Osteoblast (primary cell): ENCODE data around the gene BAZ2B. TPM values are rescaled to one million over a fixed set of nuclear protein-coding genes. Genes with fewer than 3 reads are reported as not detected.
"Not testable (repeated sequence)": the region's sequence is repeated elsewhere in the genome, so short reads cannot be mapped to it uniquely, and the experiment has no call there.

ENCODE experiments used
- DNase-seq: peaks from one replicate; pipeline ENCODE4 v3.0.0; 2011; ENCODE audit warnings: low spot score, mixed read lengths; ENCODE audit not compliant: insufficient read length; ENCODE audit errors: missing footprints
- H2AFZ ChIP-seq: 2 replicates; pipeline ENCODE4 v1.6.0; 2011; ENCODE audit warnings: mild to moderate bottlenecking, low read length
- H3K27ac ChIP-seq: 2 replicates; pipeline ENCODE4 v1.5.1; 2011; ENCODE audit warnings: mild to moderate bottlenecking, low read depth, low read length, moderate library complexity
- H3K27me3 ChIP-seq: 2 replicates; pipeline ENCODE4 v1.6.0; 2012; ENCODE audit warnings: mild to moderate bottlenecking, control low read depth, inconsistent platforms, low read length, moderate library complexity; ENCODE audit not compliant: insufficient read depth
- H3K36me3 ChIP-seq: 2 replicates; pipeline ENCODE4 v1.5.1; 2011; ENCODE audit warnings: mild to moderate bottlenecking, low read length, control low read depth, moderate library complexity; ENCODE audit not compliant: insufficient read depth
- H3K4me1 ChIP-seq: 2 replicates; pipeline ENCODE4 v1.5.1; 2011; ENCODE audit warnings: mild to moderate bottlenecking, low read length, control low read depth, moderate library complexity; ENCODE audit not compliant: insufficient read depth
- H3K4me2 ChIP-seq: 2 replicates; pipeline ENCODE4 v1.6.0; 2011; ENCODE audit warnings: mild to moderate bottlenecking, low read length; ENCODE audit not compliant: insufficient read depth
- H3K4me3 ChIP-seq: fragments of 200-600 bp; sonication (generic); 3 replicates; pipeline ENCODE4 v1.5.1; 2012; ENCODE audit warnings: mild to moderate bottlenecking, low read length, inconsistent platforms; ENCODE audit not compliant: insufficient read depth
- H3K79me2 ChIP-seq: 2 replicates; pipeline ENCODE4 v1.6.0; 2012; ENCODE audit warnings: mild to moderate bottlenecking, low read length, control low read depth, inconsistent platforms; ENCODE audit not compliant: insufficient read depth
- H3K9me3 ChIP-seq: 2 replicates; pipeline ENCODE4 v1.5.1; 2011; ENCODE audit warnings: low read depth, low read length, control low read depth
- H4K20me1 ChIP-seq: 2 replicates; pipeline ENCODE4 v1.6.0; 2012; ENCODE audit warnings: mild to moderate bottlenecking, low read length, control low read depth; ENCODE audit not compliant: insufficient read depth
- CTCF ChIP-seq: IDR thresholded peaks from 2 replicates; pipeline ENCODE4 v1.5.1; 2011; ENCODE audit warnings: mild to moderate bottlenecking, low read depth, low read length, moderate library complexity; ENCODE audit errors: extremely low read depth
- total RNA-seq: library from RNA; depleted of rRNA; stranded (reverse); fragments of >200 nt; gene quantifications from 2 replicates; pipeline ENCODE4 v1.2.3, GENCODE V29; 2012

The BAZ2B gene
- total RNA-seq, 1 donor = 59.4 TPM

- no peak for DNase-seq
- Histone ChIP-seq H3K27me3 (no peaks in the 10 kb centered on the region), H3K36me3 (peaks cover 12% of the 10 kb centered on the region), H3K4me3 (no peak overlapping the region), H4K20me1 (no peaks in the 10 kb centered on the region), H3K4me2 (no peak overlapping the region), H3K9me3 (no peaks in the 10 kb centered on the region), H3K27ac (no peak overlapping the region), H3K4me1 (no peaks in the 10 kb centered on the region), H3K79me2 (no peaks in the 10 kb centered on the region), H2AFZ (no peak overlapping the region)
- TF ChIP-seq CTCF = no peak
Observed at GRCh38 chr2:159410276-159410675, 206.1 kb downstream of the BAZ2B start.

GRCh38 chr2:159409116-159409800 lies 207.1 kb downstream of the BAZ2B start:
- no peak overlapping the region for H2AFZ ChIP-seq

GRCh38 chr2:159402790-159403189 lies 213.6 kb downstream of the BAZ2B start:
- no peaks in the 10 kb centered on the region for H3K36me3 ChIP-seq
- no peaks in the 10 kb centered on the region for H3K9me3 ChIP-seq
- H3K4me3 ChIP-seq = no peak overlapping the region
- H3K4me2 ChIP-seq = no peak overlapping the region
- no peak overlapping the region for H2AFZ ChIP-seq
- no peaks in the 10 kb centered on the region for H4K20me1 ChIP-seq
- no peaks in the 10 kb centered on the region for H3K27me3 ChIP-seq
- H3K4me1 ChIP-seq = no peaks in the 10 kb centered on the region
- no peak for TF ChIP-seq CTCF
- no peak overlapping the region for H3K27ac ChIP-seq
- H3K79me2 ChIP-seq = no peaks in the 10 kb centered on the region
- no peak for DNase-seq

More at GRCh38 chr2:159409116-159409800, 207.1 kb downstream of the BAZ2B start:
- H3K4me1 ChIP-seq = no peaks in the 10 kb centered on the region
- no peak overlapping the region for H3K4me2 ChIP-seq
- no peak overlapping the region for H3K27ac ChIP-seq
- DNase-seq = peak; percentile 23
- no peak for TF ChIP-seq CTCF
- peaks cover 12% of the 10 kb centered on the region for H3K36me3 ChIP-seq
- H3K27me3 ChIP-seq = no peaks in the 10 kb centered on the region
- H3K79me2 ChIP-seq = no peaks in the 10 kb centered on the region
- no peaks in the 10 kb centered on the region for H4K20me1 ChIP-seq
- no peak overlapping the region for H3K4me3 ChIP-seq
- H3K9me3 ChIP-seq = no peaks in the 10 kb centered on the region

- H2AFZ ChIP-seq, H3K4me1 ChIP-seq, H3K27ac ChIP-seq, H3K27me3 ChIP-seq, H3K9me3 ChIP-seq, H3K4me2 ChIP-seq, H3K4me3 ChIP-seq, H3K36me3 ChIP-seq, H4K20me1 ChIP-seq, H3K79me2 ChIP-seq, DNase-seq: not testable (repeated sequence)
Observed at GRCh38 chr2:159402160-159402559, 214.2 kb downstream of the BAZ2B start.
